WTC11 (cell line): ENCODE data around the gene RPL35A. TPM values are rescaled to one million over a fixed set of nuclear protein-coding genes. Genes with fewer than 3 reads are reported as not detected.
"Not testable (repeated sequence)": the region's sequence is repeated elsewhere in the genome, so short reads cannot be mapped to it uniquely, and the experiment has no call there.

Source experiments
- ATAC-seq: fragments of 200-7000 bp; cut with Tn5 transposase; 2 replicates; pipeline ENCODE4 v1.10.0; 2021; ENCODE audit warnings: mild to moderate bottlenecking, moderate library complexity
- CTCF ChIA-PET: fragments of 300-600 bp; sonication (Branson Sonifier 250); formaldehyde crosslinking; loops from one replicate; lab custom pipeline; 2021; ENCODE audit warnings: antibody characterized with exemption; lab: Charles Lee
- POLR2A ChIA-PET: fragments of 350-600 bp; sonication (Branson Sonifier 250); formaldehyde crosslinking; loops from one replicate; lab custom pipeline; 2021; ENCODE audit warnings: antibody characterized with exemption; lab: Charles Lee
- DNase-seq: peaks from one replicate; pipeline ENCODE4 v3.0.0; 2021; ENCODE audit warnings: low spot score
- H3K27ac Mint-ChIP-seq: 2 replicates; pipeline ENCODE4 v1.8.0; 2021; ENCODE audit warnings: mixed read lengths
- H3K27me3 Mint-ChIP-seq: 2 replicates; pipeline ENCODE4 v1.8.0; 2021; ENCODE audit warnings: low read depth, mild to moderate bottlenecking, moderate library complexity, mixed read lengths
- H3K36me3 Mint-ChIP-seq: 2 replicates; pipeline ENCODE4 v1.8.0; 2021; ENCODE audit warnings: mixed read lengths
- H3K4me1 Mint-ChIP-seq: 2 replicates; pipeline ENCODE4 v1.8.0; 2022; ENCODE audit warnings: mixed read lengths
- H3K4me3 Mint-ChIP-seq: 2 replicates; pipeline ENCODE4 v1.8.0; 2021; ENCODE audit warnings: mild to moderate bottlenecking, moderate library complexity, mixed read lengths
- H3K9me3 Mint-ChIP-seq: 2 replicates; pipeline ENCODE4 v1.8.0; 2021; ENCODE audit warnings: mixed read lengths
- ATF2 ChIP-seq: sonication (generic); formaldehyde crosslinking; IDR thresholded peaks from 2 replicates; pipeline ENCODE4 v1.8.1; 2022; ENCODE audit warnings: low read depth, missing genetic modification reagents, borderline replicate concordance
- ATF3 ChIP-seq: sonication (generic); formaldehyde crosslinking; conservative IDR thresholded peaks from 2 replicates; pipeline ENCODE4 v1.8.1; 2022; ENCODE audit warnings: mild to moderate bottlenecking, missing genetic modification reagents
- CTCF ChIP-seq: fragments of 200-600 bp; IDR thresholded peaks from 2 replicates; pipeline ENCODE4 v1.8.0; 2022; ENCODE audit warnings: antibody characterized with exemption
- FOXP1 ChIP-seq: sonication (generic); formaldehyde crosslinking; IDR thresholded peaks from 2 replicates; pipeline ENCODE4 v1.8.0; 2022; ENCODE audit warnings: missing genetic modification reagents, mild to moderate bottlenecking, moderate library complexity, borderline replicate concordance
- HMGXB4 ChIP-seq: sonication (generic); formaldehyde crosslinking; IDR thresholded peaks from 2 replicates; pipeline ENCODE4 v1.8.1; 2023; ENCODE audit warnings: mild to moderate bottlenecking, moderate library complexity, missing genetic modification reagents
- JUN ChIP-seq: sonication (generic); formaldehyde crosslinking; IDR thresholded peaks from 2 replicates; pipeline ENCODE4 v1.8.0; 2023; ENCODE audit warnings: mild to moderate bottlenecking, missing genetic modification reagents
- MLX ChIP-seq: sonication (generic); formaldehyde crosslinking; IDR thresholded peaks from 2 replicates; pipeline ENCODE4 v1.8.1; 2023; ENCODE audit warnings: mild to moderate bottlenecking, missing genetic modification reagents, moderate library complexity
- MYBL2 ChIP-seq: sonication (generic); formaldehyde crosslinking; IDR thresholded peaks from 2 replicates; pipeline ENCODE4 v1.8.1; 2023; ENCODE audit warnings: mild to moderate bottlenecking, moderate library complexity, missing genetic modification reagents
- NFATC4 ChIP-seq: fragments of 250-450 bp; sonication (Bioruptor Pico); IDR thresholded peaks from 2 replicates; pipeline ENCODE4 v1.9.0; 2021; ENCODE audit warnings: mild to moderate bottlenecking
- NR1H2 ChIP-seq: sonication (generic); formaldehyde crosslinking; IDR thresholded peaks from 2 replicates; pipeline ENCODE4 v1.9.0; 2021; ENCODE audit warnings: mild to moderate bottlenecking, moderate library complexity, missing genetic modification reagents
- RELA ChIP-seq: sonication (generic); formaldehyde crosslinking; IDR thresholded peaks from 2 replicates; pipeline ENCODE4 v1.8.1; 2022; ENCODE audit warnings: missing genetic modification reagents, mild to moderate bottlenecking, borderline replicate concordance
- ZNF219 ChIP-seq: sonication (generic); formaldehyde crosslinking; IDR thresholded peaks from 2 replicates; pipeline ENCODE4 v1.8.0; 2023; ENCODE audit warnings: missing genetic modification reagents, mild to moderate bottlenecking, borderline replicate concordance
- ZNF396 ChIP-seq: fragments of 250-450 bp; sonication (Bioruptor Pico); IDR thresholded peaks from 2 replicates; pipeline ENCODE4 v1.8.0; 2021; ENCODE audit warnings: mild to moderate bottlenecking, moderate library complexity, borderline replicate concordance
- ZNF416 ChIP-seq: fragments of 250-450 bp; sonication (Bioruptor Pico); IDR thresholded peaks from 2 replicates; pipeline ENCODE4 v1.9.0; 2021; ENCODE audit warnings: mild to moderate bottlenecking, inconsistent platforms
- ZSCAN18 ChIP-seq: fragments of 250-450 bp; sonication (Bioruptor Pico); IDR thresholded peaks from 2 replicates; pipeline ENCODE4 v2.1.2; 2022; ENCODE audit warnings: mild to moderate bottlenecking, moderate library complexity
- total RNA-seq: library from RNA; stranded (reverse); gene quantifications from 3 replicates; pipeline ENCODE4 v1.2.3, GENCODE V29; 2021

RPL35A gene
- total RNA-seq, 1 experiment from 2014 or later, result 1,384 TPM

GRCh38 chr3:197912741-197913476 lies 37.1 kb upstream of the RPL35A start:
- no peaks in the 10 kb centered on the region for H3K9me3 Mint-ChIP-seq
- no peaks in the 10 kb centered on the region for H3K27me3 Mint-ChIP-seq
- ATAC-seq (peak; percentile 44), DNase-seq (no peak)
- TF ChIP-seq CTCF, result no peak
- no peak for TF ChIP-seq ZNF416 (CRISPR knock-in tag)
- TF ChIP-seq NFATC4, result no peak
- TF ChIP-seq JUN (CRISPR knock-in tag), result no peak
- no peak for TF ChIP-seq ZSCAN18
- no peak for TF ChIP-seq MYBL2 (CRISPR knock-in tag)
- no peak for TF ChIP-seq MLX (CRISPR knock-in tag)
- no peak for TF ChIP-seq FOXP1 (CRISPR knock-in tag)
- TF ChIP-seq HMGXB4, result no peak
- no peak for TF ChIP-seq ZNF396 (CRISPR knock-in tag)
- TF ChIP-seq ZNF219 (CRISPR knock-in tag), result no peak
- TF ChIP-seq NR1H2 (CRISPR knock-in tag), result no peak
- no peak for TF ChIP-seq ATF3 (CRISPR knock-in tag)
- no peak overlapping the region for H3K4me3 Mint-ChIP-seq
- ChIA-PET CTCF (interaction anchor here (0.5 to 1.4 kb wide), 4 partner anchors 10 to 166 kb away, joined by 3 to 4 read pairs (median 4); no protein-coding TSS in a partner anchor), POLR2A (no interaction called here)
- H3K4me1 Mint-ChIP-seq, result peaks cover 10% of the 10 kb centered on the region
- no peaks in the 10 kb centered on the region for H3K36me3 Mint-ChIP-seq
- 0 out of 2 replicates have a peak overlapping the region, but pooled peaks have one; percentile 45 for H3K27ac Mint-ChIP-seq

GRCh38 chr3:197913641-197914380 lies 36.2 kb upstream of the RPL35A start:
- ATAC-seq (no peak), DNase-seq (no peak)
- no peaks in the 10 kb centered on the region for H3K9me3 Mint-ChIP-seq
- CTCF ChIA-PET, result interaction anchor here (1.4 kb wide), 1 partner anchor 9 kb away, joined by 3 read pairs; no protein-coding TSS in a partner anchor
- POLR2A ChIA-PET, result no interaction called here
- H3K27ac Mint-ChIP-seq, result peak overlapping the region; percentile 31; the same call in 1 of the 2 replicates
- no peak for TF ChIP-seq RELA (CRISPR knock-in tag)
- no peak for TF ChIP-seq ATF2 (CRISPR knock-in tag)
- H3K4me3 Mint-ChIP-seq, result no peak overlapping the region
- no peaks in the 10 kb centered on the region for H3K27me3 Mint-ChIP-seq
- H3K4me1 Mint-ChIP-seq, result peaks cover 10% of the 10 kb centered on the region
- H3K36me3 Mint-ChIP-seq, result no peaks in the 10 kb centered on the region

GRCh38 chr3:197921429-197922275 lies 28.3 kb upstream of the RPL35A start:
- DNase-seq, H3K4me1 Mint-ChIP-seq, H3K9me3 Mint-ChIP-seq, H3K4me3 Mint-ChIP-seq, POLR2A ChIA-PET, H3K27ac Mint-ChIP-seq, CTCF ChIA-PET, H3K36me3 Mint-ChIP-seq, ATAC-seq, H3K27me3 Mint-ChIP-seq: not testable (repeated sequence)
